GOT3 (cell line): Measurements from ENCODE around the gene CUL1.
"Not testable (repeated sequence)": the region's sequence is repeated elsewhere in the genome, so short reads cannot be mapped to it uniquely, and the experiment has no call there.

ENCODE experiments used
- DNase-seq: peaks from one replicate; lab custom pipeline; 2025; ENCODE audit warnings: mixed read lengths; lab: John Stamatoyannopoulos, UW

CUL1 gene

GRCh38 chr7:148697256-148698006, 1.3 kb upstream of the CUL1 start:
- DNase-seq: no peak

- no peak for DNase-seq
Measured at GRCh38 chr7:148698007-148698396, 701 bp upstream of the CUL1 start.

- DNase-seq: peak; percentile 25
Measured at GRCh38 chr7:148699024-148699781, 500 bp downstream of the CUL1 start.

- DNase-seq: no peak
Measured at GRCh38 chr7:148699782-148700629, 1.3 kb downstream of the CUL1 start.

GRCh38 chr7:148700661-148701064, 2.0 kb downstream of the CUL1 start:
- DNase-seq: no peak

- DNase-seq: no peak
Measured at GRCh38 chr7:148701414-148701813, 2.7 kb downstream of the CUL1 start.

GRCh38 chr7:148702876-148703670, 4.4 kb downstream of the CUL1 start:
- DNase-seq: no peak

GRCh38 chr7:148703671-148703962, 4.9 kb downstream of the CUL1 start:
- not testable (repeated sequence) for DNase-seq

GRCh38 chr7:148704189-148704588, 5.5 kb downstream of the CUL1 start:
- DNase-seq: no peak

- DNase-seq: no peak
Measured at GRCh38 chr7:148704970-148705369, 6.3 kb downstream of the CUL1 start.

GRCh38 chr7:148706368-148706767, 7.7 kb downstream of the CUL1 start:
- no peak for DNase-seq

GRCh38 chr7:148708026-148708885, 9.6 kb downstream of the CUL1 start:
- DNase-seq: no peak

GRCh38 chr7:148709014-148709413, 10.3 kb downstream of the CUL1 start:
- DNase-seq: no peak

GRCh38 chr7:148710426-148710825, 11.7 kb downstream of the CUL1 start:
- not testable (repeated sequence) for DNase-seq

- no peak for DNase-seq
Measured at GRCh38 chr7:148711191-148712102, 12.7 kb downstream of the CUL1 start.

GRCh38 chr7:148712678-148713329, 14.1 kb downstream of the CUL1 start:
- DNase-seq: no peak

- DNase-seq: no peak
Measured at GRCh38 chr7:148714498-148714897, 15.8 kb downstream of the CUL1 start.

- no peak for DNase-seq
Measured at GRCh38 chr7:148715027-148715426, 16.3 kb downstream of the CUL1 start.

GRCh38 chr7:148717266-148717793, 18.6 kb downstream of the CUL1 start:
- DNase-seq: no peak
